ENCODE data around the gene PFN4. TPM values are rescaled to one million over a fixed set of nuclear protein-coding genes. Genes with fewer than 3 reads are reported as not detected.

The PFN4 gene
- polyA plus RNA-seq, 1 of the 3 experiments (the other 2 are of a cell fraction), result 0.61 TPM

- TF ChIP-seq RXRA (IDR thresholded peaks at IDR 0.05; ENCODE audit: borderline replicate concordance, low read depth) (no peak; the same call in 1 of the 2 replicates), TCF12 (IDR thresholded peaks at IDR 0.05) (peak; percentile 45; the same call in 1 of the 2 replicates), RFX5 (IDR thresholded peaks at IDR 0.05; ENCODE audit: low read length) (peak; percentile 68; the same call in 1 of the 2 replicates), FOSL2 (IDR thresholded peaks at IDR 0.05; ENCODE audit: borderline replicate concordance, low read depth) (no peak), SIN3A (IDR thresholded peaks at IDR 0.05; ENCODE audit: borderline replicate concordance, low read depth, low read length) (peak; percentile 48; the same call in 1 of the 2 replicates), POLR2AphosphoS5 (IDR thresholded peaks at IDR 0.05; ENCODE audit: low read depth, low read length) (peak; percentile 96), CHD2 (IDR thresholded peaks at IDR 0.05; ENCODE audit: low read length, partially characterized antibody) (peak; percentile 5), EP300 (IDR thresholded peaks at IDR 0.05; ENCODE audit: borderline replicate concordance in 1 of 2, low read depth in 1 of 2, low read length in 1 of 2) (peak in 1 of 2 experiments; percentile 32; a peak in 1 of 4 replicates), YY1 (IDR thresholded peaks at IDR 0.05; ENCODE audit: low read depth) (peak; percentile 75), MEF2A (IDR thresholded peaks at IDR 0.05; ENCODE audit: borderline replicate concordance, low read depth) (no peak), GATA2 (CRISPR knock-in tag; IDR thresholded peaks at IDR 0.05) (no peak), RCOR1 (IDR thresholded peaks at IDR 0.05; ENCODE audit: low read length) (no peak), RAD21 (IDR thresholded peaks at IDR 0.05; ENCODE audit: low read length) (peak; percentile 66), JUND (IDR thresholded peaks at IDR 0.05) (no peak; the same call in 1 of the 2 replicates), SMC3 (IDR thresholded peaks at IDR 0.05; ENCODE audit: low read depth, low read length) (peak; percentile 75), EZH2phosphoT487 (IDR thresholded peaks at IDR 0.05; ENCODE audit: borderline replicate concordance, low read depth) (no peak), FOXJ3 (CRISPR knock-in tag; IDR thresholded peaks at IDR 0.05) (no peak), NRF1 (IDR thresholded peaks at IDR 0.05; ENCODE audit: low read depth, low read length) (peak; percentile 1; the same call in 1 of the 2 replicates), MAX (IDR thresholded peaks at IDR 0.05; ENCODE audit: low read depth) (peak; percentile 22; the same call in 1 of the 2 replicates)
- TF ChIP-seq, protein P1, sequence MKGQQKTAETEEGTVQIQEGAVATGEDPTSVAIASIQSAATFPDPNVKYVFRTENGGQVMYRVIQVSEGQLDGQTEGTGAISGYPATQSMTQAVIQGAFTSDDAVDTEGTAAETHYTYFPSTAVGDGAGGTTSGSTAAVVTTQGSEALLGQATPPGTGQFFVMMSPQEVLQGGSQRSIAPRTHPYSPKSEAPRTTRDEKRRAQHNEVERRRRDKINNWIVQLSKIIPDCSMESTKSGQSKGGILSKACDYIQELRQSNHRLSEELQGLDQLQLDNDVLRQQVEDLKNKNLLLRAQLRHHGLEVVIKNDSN (IDR thresholded peaks at IDR 0.05; ENCODE audit: borderline replicate concordance, low read depth), result no peak
- TF ChIP-seq, protein P2, sequence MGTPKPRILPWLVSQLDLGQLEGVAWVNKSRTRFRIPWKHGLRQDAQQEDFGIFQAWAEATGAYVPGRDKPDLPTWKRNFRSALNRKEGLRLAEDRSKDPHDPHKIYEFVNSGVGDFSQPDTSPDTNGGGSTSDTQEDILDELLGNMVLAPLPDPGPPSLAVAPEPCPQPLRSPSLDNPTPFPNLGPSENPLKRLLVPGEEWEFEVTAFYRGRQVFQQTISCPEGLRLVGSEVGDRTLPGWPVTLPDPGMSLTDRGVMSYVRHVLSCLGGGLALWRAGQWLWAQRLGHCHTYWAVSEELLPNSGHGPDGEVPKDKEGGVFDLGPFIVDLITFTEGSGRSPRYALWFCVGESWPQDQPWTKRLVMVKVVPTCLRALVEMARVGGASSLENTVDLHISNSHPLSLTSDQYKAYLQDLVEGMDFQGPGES (IDR thresholded peaks at IDR 0.05; ENCODE audit: low read depth, low read length), result no peak
- TF ChIP-seq, protein P3, sequence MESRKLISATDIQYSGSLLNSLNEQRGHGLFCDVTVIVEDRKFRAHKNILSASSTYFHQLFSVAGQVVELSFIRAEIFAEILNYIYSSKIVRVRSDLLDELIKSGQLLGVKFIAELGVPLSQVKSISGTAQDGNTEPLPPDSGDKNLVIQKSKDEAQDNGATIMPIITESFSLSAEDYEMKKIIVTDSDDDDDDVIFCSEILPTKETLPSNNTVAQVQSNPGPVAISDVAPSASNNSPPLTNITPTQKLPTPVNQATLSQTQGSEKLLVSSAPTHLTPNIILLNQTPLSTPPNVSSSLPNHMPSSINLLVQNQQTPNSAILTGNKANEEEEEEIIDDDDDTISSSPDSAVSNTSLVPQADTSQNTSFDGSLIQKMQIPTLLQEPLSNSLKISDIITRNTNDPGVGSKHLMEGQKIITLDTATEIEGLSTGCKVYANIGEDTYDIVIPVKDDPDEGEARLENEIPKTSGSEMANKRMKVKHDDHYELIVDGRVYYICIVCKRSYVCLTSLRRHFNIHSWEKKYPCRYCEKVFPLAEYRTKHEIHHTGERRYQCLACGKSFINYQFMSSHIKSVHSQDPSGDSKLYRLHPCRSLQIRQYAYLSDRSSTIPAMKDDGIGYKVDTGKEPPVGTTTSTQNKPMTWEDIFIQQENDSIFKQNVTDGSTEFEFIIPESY (IDR thresholded peaks at IDR 0.05; ENCODE audit: borderline replicate concordance, low read depth), result no peak
- TF ChIP-seq, protein P4, sequence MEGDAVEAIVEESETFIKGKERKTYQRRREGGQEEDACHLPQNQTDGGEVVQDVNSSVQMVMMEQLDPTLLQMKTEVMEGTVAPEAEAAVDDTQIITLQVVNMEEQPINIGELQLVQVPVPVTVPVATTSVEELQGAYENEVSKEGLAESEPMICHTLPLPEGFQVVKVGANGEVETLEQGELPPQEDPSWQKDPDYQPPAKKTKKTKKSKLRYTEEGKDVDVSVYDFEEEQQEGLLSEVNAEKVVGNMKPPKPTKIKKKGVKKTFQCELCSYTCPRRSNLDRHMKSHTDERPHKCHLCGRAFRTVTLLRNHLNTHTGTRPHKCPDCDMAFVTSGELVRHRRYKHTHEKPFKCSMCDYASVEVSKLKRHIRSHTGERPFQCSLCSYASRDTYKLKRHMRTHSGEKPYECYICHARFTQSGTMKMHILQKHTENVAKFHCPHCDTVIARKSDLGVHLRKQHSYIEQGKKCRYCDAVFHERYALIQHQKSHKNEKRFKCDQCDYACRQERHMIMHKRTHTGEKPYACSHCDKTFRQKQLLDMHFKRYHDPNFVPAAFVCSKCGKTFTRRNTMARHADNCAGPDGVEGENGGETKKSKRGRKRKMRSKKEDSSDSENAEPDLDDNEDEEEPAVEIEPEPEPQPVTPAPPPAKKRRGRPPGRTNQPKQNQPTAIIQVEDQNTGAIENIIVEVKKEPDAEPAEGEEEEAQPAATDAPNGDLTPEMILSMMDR (IDR thresholded peaks at IDR 0.05), result peak; percentile 94
Measured at GRCh38 chr2:24084386-24085199, 38.5 kb downstream of the PFN4 start, which contains the start of gene TP53I3 (continued).

Data from SK-N-SH (cell line).